ENCODE results near the gene DVL2. TPM values are rescaled to one million over a fixed set of nuclear protein-coding genes. Genes with fewer than 3 reads are reported as not detected.
A peak's percentile ranks its signal among the peaks of the same experiment; 100 is the strongest.

Gene DVL2
- total and polyA plus RNA-seq, 2 of the 13 experiments (the other 11 are each of a cell fraction or from before 2014, with no cell fraction given), result 5.7 to 38.2 TPM

GRCh38 chr17:7234083-7234951 is at the start of gene DVL2 (continued):
- TF ChIP-seq IKZF4 (CRISPR knock-in tag; IDR thresholded peaks at IDR 0.05; ENCODE audit: borderline replicate concordance, low read depth, not compliant biosample characterization) (peak; percentile 64), ZNF317 (CRISPR knock-in tag; IDR thresholded peaks at IDR 0.05) (no peak), ZNF253 (CRISPR knock-in tag; IDR thresholded peaks at IDR 0.05; ENCODE audit: borderline replicate concordance) (no peak; the same call in 1 of the 2 replicates), ZNF879 (CRISPR knock-in tag; IDR thresholded peaks at IDR 0.05) (0 out of 2 replicates have a peak, but pooled peaks have one; percentile 66), CC2D1A (CRISPR knock-in tag; IDR thresholded peaks at IDR 0.05) (no peak), ZNF644 (CRISPR knock-in tag; IDR thresholded peaks at IDR 0.05; ENCODE audit: low read depth) (no peak), TRIM22 (IDR thresholded peaks at IDR 0.05) (peak; percentile 100), ZNF747 (CRISPR knock-in tag; IDR thresholded peaks at IDR 0.05; ENCODE audit: borderline replicate concordance) (peak; percentile 95; the same call in 1 of the 2 replicates), CHCHD3 (CRISPR knock-in tag; IDR thresholded peaks at IDR 0.05) (no peak), ZNF777 (CRISPR knock-in tag; IDR thresholded peaks at IDR 0.05) (peak; percentile 79), KAT7 (CRISPR knock-in tag; IDR thresholded peaks at IDR 0.05; ENCODE audit: borderline replicate concordance) (peak; percentile 79; the same call in 1 of the 2 replicates), JUNB (CRISPR knock-in tag; IDR thresholded peaks at IDR 0.05; ENCODE audit: borderline replicate concordance) (no peak), ZSCAN22 (CRISPR knock-in tag; IDR thresholded peaks at IDR 0.05) (no peak), ATF4 (CRISPR knock-in tag; IDR thresholded peaks at IDR 0.05) (no peak; a peak in 2 of 4 replicates), MIER3 (CRISPR knock-in tag; IDR thresholded peaks at IDR 0.05; ENCODE audit: borderline replicate concordance) (peak; percentile 64; the same call in 1 of the 2 replicates), ZBTB14 (CRISPR knock-in tag; IDR thresholded peaks at IDR 0.05) (peak; percentile 86), POLR2G (IDR thresholded peaks at IDR 0.05; ENCODE audit: low read depth, low read length) (peak; percentile 97), ZNF598 (CRISPR knock-in tag; IDR thresholded peaks at IDR 0.05; ENCODE audit: borderline replicate concordance) (0 out of 2 replicates have a peak, but pooled peaks have one; percentile 50), ZNF451 (CRISPR knock-in tag; IDR thresholded peaks at IDR 0.05) (peak; percentile 97), HMG20B (CRISPR knock-in tag; conservative IDR thresholded peaks at IDR 0.05) (no peak), RARG (CRISPR knock-in tag; IDR thresholded peaks at IDR 0.05; ENCODE audit: low read depth) (peak; percentile 60; the same call in 1 of the 2 replicates), ZBTB43 (CRISPR knock-in tag; conservative IDR thresholded peaks at IDR 0.05) (peak; percentile 66; the same call in 1 of the 2 replicates), SIN3B (IDR thresholded peaks at IDR 0.05; ENCODE audit: low read length) (peak; percentile 73; the same call in 1 of the 2 replicates), ISX (CRISPR knock-in tag; conservative IDR thresholded peaks at IDR 0.05) (no peak), ZNF883 (CRISPR knock-in tag; IDR thresholded peaks at IDR 0.05; ENCODE audit: not compliant biosample characterization) (peak; percentile 93)

Data from HepG2 (cell line).